B cell (primary cell): ENCODE results near the gene TMCO6. TPM values are rescaled to one million over a fixed set of nuclear protein-coding genes. Genes with fewer than 3 reads are reported as not detected.

ENCODE experiments used
- ATAC-seq: fragments of 200-7000 bp; cut with Tn5 transposase; one replicate; pipeline ENCODE4 v1.10.0; 2021; ENCODE audit warnings: low read depth, mild to moderate bottlenecking, moderate number of reproducible peaks, moderate library complexity
- CTCF ChIA-PET: fragments of 350-600 bp; sonication (Branson Sonifier 250); formaldehyde crosslinking; loops from one replicate; lab custom pipeline; 2021; ENCODE audit warnings: antibody characterized with exemption, inconsistent platforms; lab: Charles Lee
- POLR2A ChIA-PET: fragments of 350-600 bp; sonication (Branson Sonifier 250); formaldehyde crosslinking; loops from one replicate; lab custom pipeline; 2021; ENCODE audit warnings: antibody characterized with exemption; lab: Charles Lee
- DNase-seq: peaks from one replicate; pipeline ENCODE4 v3.0.0; 2013
- H2AFZ ChIP-seq: 2 replicates; pipeline ENCODE4 v1.6.1; 2012; ENCODE audit warnings: mild to moderate bottlenecking, low read depth, low read length; ENCODE audit not compliant: insufficient read depth, poor library complexity, severe bottlenecking
- H3K27ac ChIP-seq, 2 donors: 1 replicate in 1 of 2; 2 replicates in 1 of 2; pipeline ENCODE4 v1.5.1; 2012 to 2013; ENCODE audit warnings: low read length in 2 of 2, mild to moderate bottlenecking in 2 of 2, moderate library complexity in 1 of 2
- H3K27me3 ChIP-seq, 4 experiments: fragments of 200-600 bp in 1 of 4; sonication (generic) in 1 of 4; replicated peaks in 1 of 4; 1 replicate in 2 of 4; 2 replicates in 2 of 4; pipeline versions ENCODE4 v1.6.1 to v1.7.0; 2013 to 2016; ENCODE audit warnings: low read length in 3 of 4, mild to moderate bottlenecking in 2 of 4, mixed read lengths in 1 of 4, moderate library complexity in 1 of 4; ENCODE audit not compliant: insufficient read depth in 4 of 4, control insufficient read depth in 3 of 4; ENCODE audit errors: control extremely low read depth in 1 of 4
- H3K36me3 ChIP-seq, 2 experiments: replicated peaks in 1 of 2; 1 replicate in 1 of 2; 2 replicates in 1 of 2; pipeline versions ENCODE4 v1.6.1 to v1.7.1; 2013; ENCODE audit warnings: low read length in 1 of 2; ENCODE audit not compliant: insufficient read depth in 2 of 2, control insufficient read depth in 1 of 2; ENCODE audit errors: control extremely low read depth in 1 of 2, extremely low read depth in 1 of 2
- H3K4me1 ChIP-seq, 2 donors: fragments of 200-600 bp in 1 of 2; sonication (generic) in 1 of 2; 1 replicate in 1 of 2; 2 replicates in 1 of 2; pipeline versions ENCODE4 v1.5.1 to v1.6.1; 2013 to 2017; ENCODE audit warnings: low read length in 2 of 2; ENCODE audit not compliant: control insufficient read depth in 2 of 2, insufficient read depth in 2 of 2
- H3K4me2 ChIP-seq: replicated peaks from 2 replicates; pipeline ENCODE3; 2012; ENCODE audit warnings: mild to moderate bottlenecking, low read depth, low read length; ENCODE audit not compliant: poor library complexity, severe bottlenecking
- H3K4me3 ChIP-seq, 5 experiments: fragments of 200-600 bp in 1 of 5; sonication (generic) in 1 of 5; 1 replicate in 3 of 5; 2 replicates in 2 of 5; pipeline versions ENCODE4 v1.5.1 to v1.7.0; 2011 to 2016; ENCODE audit warnings: low read length in 4 of 5, mild to moderate bottlenecking in 4 of 5, low read depth in 2 of 5, control low read depth in 1 of 5, moderate library complexity in 1 of 5; ENCODE audit not compliant: insufficient read depth in 1 of 5; ENCODE audit errors: control extremely low read depth in 1 of 5, extremely low read depth in 1 of 5
- H3K79me2 ChIP-seq: fragments of 200-600 bp; sonication (generic); one replicate; pipeline ENCODE4 v1.6.0; 2016; ENCODE audit warnings: low read length; ENCODE audit not compliant: control insufficient read depth, insufficient read depth
- H3K9ac ChIP-seq: fragments of 200-600 bp; sonication (generic); 2 replicates; pipeline ENCODE4 v1.6.1; 2017; ENCODE audit warnings: mild to moderate bottlenecking, low read length, moderate library complexity
- H3K9me3 ChIP-seq, 3 donors: one replicate each; pipeline versions ENCODE4 v1.6.1 to v1.7.1; 2013; ENCODE audit warnings: low read length in 2 of 3; ENCODE audit not compliant: control insufficient read depth in 2 of 3, insufficient read depth in 1 of 3; ENCODE audit errors: control extremely low read depth in 1 of 3
- H4K20me1 ChIP-seq: 2 replicates; pipeline ENCODE4 v1.6.0; 2012; ENCODE audit warnings: mild to moderate bottlenecking, low read length; ENCODE audit not compliant: insufficient read depth, control insufficient read depth, poor library complexity, severe bottlenecking
- H3K27ac Mint-ChIP-seq: one replicate; pipeline ENCODE4 v1.8.0; 2021; ENCODE audit warnings: mixed read lengths
- H3K27me3 Mint-ChIP-seq: one replicate; pipeline ENCODE4 v1.8.0; 2021; ENCODE audit warnings: mixed read lengths
- H3K4me1 Mint-ChIP-seq: one replicate; pipeline ENCODE4 v1.8.0; 2021; ENCODE audit warnings: mixed read lengths
- H3K4me3 Mint-ChIP-seq: one replicate; pipeline ENCODE4 v1.8.0; 2021; ENCODE audit warnings: mixed read lengths
- H3K9me3 Mint-ChIP-seq: one replicate; pipeline ENCODE4 v1.8.0; 2022; ENCODE audit warnings: mixed read lengths; ENCODE audit not compliant: insufficient read depth
- CTCF ChIP-seq: fragments of 200-600 bp; IDR thresholded peaks from one replicate; pipeline ENCODE4 v1.8.0; 2022; ENCODE audit warnings: antibody characterized with exemption, mild to moderate bottlenecking
- EZH2 ChIP-seq: IDR thresholded peaks from 2 replicates; pipeline ENCODE4 v1.6.1; 2012; ENCODE audit warnings: borderline replicate concordance, low read depth, mild to moderate bottlenecking, moderate library complexity, low read length; ENCODE audit not compliant: insufficient read depth, poor library complexity, severe bottlenecking
- WGBS: methylation state at CpG from one replicate; pipeline ENCODE4 v1.1.5; 2013; ENCODE audit warnings: missing lambda C conversion rate; ENCODE audit not compliant: insufficient coverage; 5-methylcytosine and 5-hydroxymethylcytosine counted together
- intact Hi-C: fragments of 100-400 bp; cut with micrococcal nuclease; formaldehyde crosslinking; loops from one replicate; pipeline ENCODE4 v1.10.0; 2022
- polyA minus RNA-seq: library from RNA; depleted of rRNA, polyadenylated mRNA; stranded (reverse); fragments of >200 nt; gene quantifications from 2 replicates; pipeline ENCODE4 v1.2.3, GENCODE V29; 2012
- polyA plus RNA-seq: library from polyadenylated mRNA; depleted of rRNA; stranded (reverse); fragments of >200 nt; gene quantifications from 2 replicates; pipeline ENCODE4 v1.2.3, GENCODE V29; 2012
- total RNA-seq, 2 donors: library from RNA; stranded (reverse); fragments of 120-200 nt in 1 of 2; gene quantifications; 1 replicate in 1 of 2; 2 replicates in 1 of 2; pipeline versions ENCODE4 v1.2.3 to v1.2.4, GENCODE V29; 2013 to 2022

TMCO6 gene
- total RNA-seq = 33.3 and 36.2 TPM in 2 replicates
- 14.6 TPM for total RNA-seq (2013)
- polyA plus RNA-seq = 70.4 and 78.3 TPM in 2 replicates
- 13.0 and 19.1 TPM in 2 replicates for polyA minus RNA-seq

DNA sequence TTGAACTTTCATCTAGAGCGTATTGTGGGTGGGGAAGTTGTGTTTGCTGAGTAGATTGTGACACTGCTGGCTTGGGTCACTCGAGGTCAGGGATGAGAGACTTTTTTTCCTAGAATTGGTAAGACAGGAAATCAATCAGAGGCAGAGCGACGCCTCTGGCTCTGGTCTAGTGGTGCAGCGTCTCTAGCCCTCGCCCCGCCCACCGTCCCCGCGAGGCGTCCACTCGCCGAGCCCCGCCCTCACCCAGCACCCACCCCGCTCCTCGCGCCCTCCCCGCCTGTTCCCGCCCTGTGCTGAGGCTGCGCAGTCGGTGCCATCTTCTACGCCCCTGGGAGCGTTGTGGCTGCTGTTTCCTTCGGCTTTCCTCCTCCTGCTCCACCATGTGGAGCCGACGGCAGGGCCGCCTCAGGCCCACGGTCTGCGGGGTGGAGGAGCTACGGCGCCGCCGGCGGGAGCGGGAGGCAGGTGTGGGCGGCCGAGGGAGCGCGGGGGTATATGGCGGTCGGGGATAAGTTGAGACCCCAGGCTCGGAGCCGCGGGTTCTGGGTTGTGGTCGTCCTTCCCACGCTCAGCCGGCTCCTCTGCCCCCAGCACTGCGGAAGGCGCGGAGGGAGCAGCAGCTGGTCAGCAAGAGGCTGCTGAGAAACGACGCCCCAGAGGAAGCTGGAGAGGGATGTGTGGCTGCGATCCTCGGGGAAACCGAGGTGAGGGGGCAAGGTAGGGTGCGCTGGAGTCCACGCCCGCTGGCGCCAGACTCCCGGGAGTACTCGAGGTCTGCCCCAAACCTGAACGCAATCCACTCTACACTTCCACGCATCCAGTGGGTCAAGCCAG is at the start of gene TMCO6:
Gene TMCO6 (plus strand): TSS at position 304 of the 834 bp plus-strand sequence. CDS start 77 bp downstream, at position 381.
- H3K27ac ChIP-seq = peak within 1 kb of the TSS; percentile 66 to 89
- peak within 1 kb of the TSS; percentile 97 for H2AFZ ChIP-seq
- H3K9ac ChIP-seq = peak within 1 kb of the TSS; percentile 88
- 2% methylated on average over 57 of the region's 63 CpGs for WGBS
- peak within 1 kb of the TSS; percentile 91 for H3K4me3 Mint-ChIP-seq
- H3K9me3 ChIP-seq = no peaks in the 10 kb centered on the region
- CTCF ChIA-PET = interaction anchor here (0.6 to 2.2 kb wide), 4 partner anchors 8 to 701 kb away, joined by 3 to 13 read pairs (median 4); partner anchors contain the start of genes EIF4EBP3, IK and NDUFA2
- POLR2A ChIA-PET = interaction anchor here (0.6 to 1.7 kb wide), 6 partner anchors 8 to 105 kb away, joined by 3 to 13 read pairs (median 4); partner anchors contain the start of genes EIF4EBP3, IK and NDUFA2
- intact Hi-C loops = loop anchor here (1.0 to 2.0 kb wide), 10 partner anchors 8 to 532 kb away; partner anchors contain the start of genes ANKHD1, APBB3, EIF4EBP3 and HARS1
- H3K4me1 Mint-ChIP-seq = peaks cover 24% of the 10 kb centered on the region
- H3K9me3 Mint-ChIP-seq = no peaks in the 10 kb centered on the region
- no peaks in the 10 kb centered on the region for H3K27me3 Mint-ChIP-seq
- DNase-seq (peak; percentile 95), ATAC-seq (peak; percentile 99)
- peak within 1 kb of the TSS; percentile 65 to 92 (median 89) for H3K4me3 ChIP-seq
- TF ChIP-seq CTCF (peak; percentile 77), EZH2 (no peak)
- no peaks in the 10 kb centered on the region for H3K27me3 ChIP-seq
- peak within 1 kb of the TSS; percentile 93 for H3K4me2 ChIP-seq
- H3K79me2 ChIP-seq = peaks cover 20% of the 10 kb centered on the region
- H4K20me1 ChIP-seq = no peaks in the 10 kb centered on the region
- peak within 1 kb of the TSS; percentile 92 for H3K27ac Mint-ChIP-seq
- H3K4me1 ChIP-seq = peaks cover 5 to 14% of the 10 kb centered on the region in 2 donors
- H3K36me3 ChIP-seq = peaks cover 0 to 13% of the 10 kb centered on the region in 2 experiments
